GM20000 (cell line): ENCODE measurements around the gene MOSPD3.

Source experiments
- DNase-seq: peaks from one replicate; pipeline ENCODE4 v3.0.0; 2012; ENCODE audit warnings: low spot score
- CTCF ChIP-seq: IDR thresholded peaks from 2 replicates; pipeline ENCODE4 v1.5.1; 2012; ENCODE audit warnings: mild to moderate bottlenecking, control low read depth; ENCODE audit errors: extremely low read depth, missing control alignments

MOSPD3 gene

GRCh38 chr7:100577103-100577502, 35.2 kb upstream of the MOSPD3 start:
- no peak for DNase-seq
- no peak for TF ChIP-seq CTCF

- no peak for TF ChIP-seq CTCF
- DNase-seq, result no peak
Measured at GRCh38 chr7:100577507-100577906, 34.8 kb upstream of the MOSPD3 start.

GRCh38 chr7:100578246-100579183, 33.8 kb upstream of the MOSPD3 start:
- TF ChIP-seq CTCF, result no peak
- no peak for DNase-seq

GRCh38 chr7:100580466-100581283, 31.7 kb upstream of the MOSPD3 start:
- no peak for TF ChIP-seq CTCF
- DNase-seq, result no peak

- DNase-seq, result no peak
- no peak for TF ChIP-seq CTCF
Measured at GRCh38 chr7:100582041-100582579, 30.2 kb upstream of the MOSPD3 start.

GRCh38 chr7:100582650-100583049, 29.7 kb upstream of the MOSPD3 start:
- no peak for TF ChIP-seq CTCF
- DNase-seq, result no peak
